Stimulated activated CD8-positive, alpha-beta memory T cell treated with anti-CD3 and anti-CD28 coated beads, Interleukin-7, amount 100 ng/mL, for 1 hour (primary cell): Measurements from ENCODE around the gene IGSF11.
"Not testable (repeated sequence)": the region's sequence is repeated elsewhere in the genome, so short reads cannot be mapped to it uniquely, and the experiment has no call there.

Experiments used
- DNase-seq, 2 donors: peaks; one replicate each; pipeline ENCODE4 v3.0.0-alpha.2; 2020; ENCODE audit warnings: low read depth in 2 of 2

Gene IGSF11

DNA sequence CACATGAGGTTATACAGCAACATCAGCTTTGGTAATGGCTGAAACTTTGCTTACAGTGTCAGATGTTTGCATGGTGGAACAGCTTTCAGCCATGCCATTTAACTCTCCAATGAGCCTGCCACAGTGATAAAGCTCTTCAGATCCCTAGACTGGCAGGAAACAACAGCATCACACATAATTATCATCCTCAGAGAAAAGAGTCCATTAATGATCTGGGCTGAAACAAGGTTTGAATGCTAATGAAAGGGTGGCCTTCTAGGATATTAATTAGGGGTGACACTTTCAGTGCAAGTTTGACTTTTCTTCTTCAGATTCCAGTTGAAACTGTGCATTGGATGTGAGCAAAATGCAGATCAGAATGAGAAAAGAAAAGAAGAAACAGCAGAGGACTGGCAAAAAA is 166.6 kb downstream of the IGSF11 start:
- DNase-seq: no peak

DNA sequence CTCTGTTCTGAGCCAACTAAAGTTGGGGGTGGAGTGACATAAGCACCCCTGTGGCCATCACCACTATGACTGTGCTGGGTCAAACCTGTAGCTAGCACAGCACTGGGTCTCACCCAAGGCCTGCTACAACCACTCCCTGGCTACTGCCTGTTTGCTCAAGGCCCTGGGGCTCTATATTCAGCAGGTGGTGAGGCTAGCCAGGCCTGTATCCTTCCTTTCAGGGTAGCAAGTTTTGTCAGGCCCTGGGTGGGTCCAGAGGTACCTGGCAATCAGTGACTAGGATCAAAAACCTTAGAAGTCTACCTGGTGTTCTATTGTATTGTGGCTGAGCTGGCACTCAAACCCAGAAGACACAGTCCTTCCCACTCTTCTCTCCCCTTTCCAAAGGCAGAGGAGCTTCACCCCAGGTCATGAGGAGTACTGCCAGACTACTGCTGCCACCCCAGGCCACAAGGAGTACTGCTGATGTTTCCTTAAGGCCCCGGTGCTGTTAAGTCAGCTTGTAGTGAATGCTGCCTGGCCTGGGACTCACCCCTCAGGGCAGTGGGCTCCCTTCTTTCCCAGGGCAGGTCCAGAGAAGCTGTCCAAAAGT is 170.8 kb downstream of the IGSF11 start:
- no peak for DNase-seq

GRCh38 chr3:118859950-118860349 is 174.7 kb downstream of the IGSF11 start:
- no peak for DNase-seq

DNA sequence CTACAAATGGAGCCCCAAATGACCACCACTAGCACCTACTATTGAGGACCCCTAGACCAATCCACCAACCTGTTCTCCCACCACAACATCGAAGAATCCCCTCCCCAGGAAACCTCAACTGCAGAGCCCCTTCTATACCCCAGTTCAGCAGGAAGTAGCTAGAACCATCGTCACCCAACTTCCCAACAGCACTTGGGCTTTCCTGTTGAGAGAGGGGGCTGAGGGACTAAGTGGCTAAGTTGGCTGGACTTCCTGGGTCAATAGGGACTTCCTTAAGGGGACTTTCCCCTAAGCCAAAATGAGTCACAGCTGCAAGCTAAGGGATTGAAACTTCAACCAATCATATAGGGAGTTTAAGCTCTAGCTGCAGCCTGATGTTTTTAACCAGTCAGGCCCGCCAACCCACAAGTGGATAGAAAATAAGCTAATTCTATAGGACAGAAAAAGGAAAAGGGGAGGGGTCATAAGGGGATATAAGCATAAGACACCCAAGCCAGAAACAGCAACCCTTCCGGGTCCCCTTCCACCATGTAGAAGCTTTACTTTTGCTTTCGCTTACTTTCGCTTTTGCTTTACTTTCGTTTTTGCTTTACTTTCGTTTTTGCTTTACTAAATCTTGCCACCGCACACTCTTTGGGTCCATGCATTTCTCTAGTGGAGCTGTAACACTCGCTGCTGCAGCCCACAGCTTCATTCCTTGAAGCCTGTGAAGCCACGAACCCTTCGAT is 183.0 kb downstream of the IGSF11 start:
- not testable (repeated sequence) for DNase-seq

DNA sequence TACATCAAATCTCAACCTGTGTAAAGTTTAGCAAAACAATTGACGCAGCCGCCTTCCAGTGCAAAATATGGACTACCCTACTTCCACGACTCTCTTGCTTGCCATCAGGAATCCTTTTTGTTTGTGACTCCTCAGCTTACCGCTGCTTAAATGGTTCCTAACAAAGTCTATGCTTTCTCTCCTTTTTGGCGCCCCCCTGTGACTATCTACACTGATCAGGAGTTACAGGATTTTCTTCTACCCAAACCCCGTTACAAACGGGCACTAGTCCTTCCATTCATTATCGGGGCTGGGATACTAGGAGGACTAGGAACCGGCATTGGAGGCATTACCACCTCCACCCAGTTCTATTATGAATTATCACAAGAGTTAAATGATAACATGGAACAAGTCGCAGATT is 184.0 kb downstream of the IGSF11 start:
- DNase-seq: no peak
